GM20431 (cell line): Measurements from ENCODE around the gene CELSR2.
"Not testable (repeated sequence)": the region's sequence is repeated elsewhere in the genome, so short reads cannot be mapped to it uniquely, and the experiment has no call there.

ENCODE experiments used
- in situ Hi-C: fragments of 300-500 bp; cut with MseI, MboI; formaldehyde crosslinking; loops from one replicate; pipeline ENCODE4 v1.15.0; 2020; ENCODE audit warnings: low sequenced_read_pairs; ENCODE audit not compliant: unreplicated experiment

CELSR2 gene

DNA sequence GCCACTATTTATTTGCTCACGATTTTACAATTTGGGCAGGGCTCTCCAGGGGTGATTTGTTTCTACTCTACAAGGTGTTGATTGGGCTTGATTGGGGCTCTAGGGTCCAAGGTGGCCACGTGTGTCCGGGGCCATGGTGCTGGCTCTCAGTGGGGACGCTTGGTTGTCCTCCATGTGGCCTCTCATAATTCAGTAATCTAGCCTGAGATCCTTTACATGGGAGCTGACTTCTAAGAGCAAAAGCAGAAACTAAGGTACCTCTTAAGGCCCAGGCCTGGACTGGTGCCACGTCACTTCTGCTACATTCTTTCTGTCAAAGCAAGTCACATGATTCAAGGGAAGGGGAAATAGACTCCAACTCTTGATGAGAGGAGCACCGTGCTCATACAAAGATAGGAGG is 41.7 kb downstream of the CELSR2 start:
- in situ Hi-C loops, result no loop called here

DNA sequence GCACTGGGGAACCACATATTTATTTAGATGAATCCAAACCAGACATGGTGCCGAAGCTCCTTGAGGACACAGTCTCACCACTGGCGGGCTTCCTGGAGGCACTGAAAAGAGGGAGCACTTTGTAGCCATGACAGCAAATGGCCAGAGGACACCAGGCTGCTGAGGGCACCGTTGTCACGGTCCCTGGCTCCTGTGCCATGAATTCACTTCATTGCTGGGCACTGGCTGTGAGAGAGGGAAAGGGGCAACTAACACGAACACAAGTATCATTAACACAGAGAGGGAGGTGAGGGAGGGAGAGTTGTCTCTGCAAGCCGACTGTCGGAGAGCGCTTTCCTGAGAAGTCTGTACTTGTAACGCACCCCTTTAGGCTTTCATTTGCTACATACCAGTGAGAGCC is 43.0 kb downstream of the CELSR2 start:
- in situ Hi-C loops, result no loop called here

DNA sequence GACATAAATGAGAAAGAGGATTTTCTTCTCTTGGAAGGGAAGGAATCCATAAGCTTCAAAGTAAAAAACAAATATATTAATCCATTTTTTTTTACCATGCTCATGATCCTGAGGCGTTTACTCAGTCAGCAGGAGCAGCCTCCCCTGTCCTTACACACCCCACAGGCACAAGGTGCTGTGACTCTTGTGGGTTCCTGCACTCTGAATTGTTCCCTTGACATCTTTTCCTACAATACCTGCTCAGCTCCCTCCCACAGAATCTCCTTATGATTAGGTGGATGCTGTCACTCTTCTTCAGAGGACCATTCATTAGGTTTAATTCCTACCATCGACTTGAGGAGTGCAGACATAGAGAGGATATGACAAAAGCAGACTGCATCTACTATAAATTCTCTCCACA is 43.7 kb downstream of the CELSR2 start:
- in situ Hi-C loops, result no loop called here

DNA sequence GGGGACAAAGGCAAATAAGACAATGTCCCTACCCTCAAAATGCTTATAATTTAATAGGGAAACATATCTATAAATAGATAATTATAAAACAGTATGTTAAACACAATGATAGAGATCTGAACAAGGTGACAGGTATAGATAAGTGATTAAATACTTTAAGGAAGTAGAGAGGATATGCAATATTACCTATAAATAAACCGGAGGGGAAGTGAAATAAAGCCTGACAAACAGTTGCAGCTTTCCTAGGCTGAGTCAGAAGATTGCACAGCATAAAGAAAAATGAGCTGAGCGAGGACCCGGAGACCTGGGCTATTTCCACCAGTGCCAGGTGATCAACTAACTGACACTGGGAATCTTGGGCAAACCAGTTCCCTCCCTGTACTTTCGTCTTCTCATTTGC is 45.1 kb downstream of the CELSR2 start:
- in situ Hi-C loops, result no loop called here

DNA sequence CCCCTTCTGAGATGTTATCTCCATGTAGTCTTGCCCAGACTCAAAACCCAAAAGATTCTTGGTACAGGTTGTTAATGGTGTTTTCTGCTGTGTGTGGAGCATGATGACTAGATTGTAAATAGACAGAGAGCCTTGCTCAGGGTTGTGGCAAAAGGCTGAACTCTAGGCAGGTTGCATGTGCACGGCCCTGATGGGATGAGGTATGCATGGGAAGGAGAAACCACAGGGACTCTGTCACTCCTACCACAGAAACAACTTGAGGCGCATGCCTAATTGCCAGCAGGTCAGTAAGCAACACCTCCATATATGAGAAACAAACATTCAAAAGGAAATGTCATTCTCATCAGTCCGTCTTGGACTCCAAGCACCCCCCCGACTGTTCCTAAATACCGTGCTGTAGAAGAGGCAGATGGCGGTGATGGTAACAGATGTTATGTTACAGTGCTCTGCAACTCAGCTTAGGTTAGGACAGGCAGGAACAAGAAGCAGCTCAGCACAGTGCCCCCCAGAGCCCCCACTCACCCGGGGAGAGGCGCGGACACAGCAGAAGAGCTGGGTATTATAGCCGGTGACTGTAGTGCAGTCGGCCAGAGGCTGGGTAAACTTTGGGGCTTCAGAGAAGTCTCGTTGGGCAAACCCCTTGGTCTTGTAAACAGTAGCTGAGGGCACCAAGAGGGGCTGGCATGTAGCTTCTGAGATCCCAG is 46.5 kb downstream of the CELSR2 start:
- in situ Hi-C loops, result no loop called here

DNA sequence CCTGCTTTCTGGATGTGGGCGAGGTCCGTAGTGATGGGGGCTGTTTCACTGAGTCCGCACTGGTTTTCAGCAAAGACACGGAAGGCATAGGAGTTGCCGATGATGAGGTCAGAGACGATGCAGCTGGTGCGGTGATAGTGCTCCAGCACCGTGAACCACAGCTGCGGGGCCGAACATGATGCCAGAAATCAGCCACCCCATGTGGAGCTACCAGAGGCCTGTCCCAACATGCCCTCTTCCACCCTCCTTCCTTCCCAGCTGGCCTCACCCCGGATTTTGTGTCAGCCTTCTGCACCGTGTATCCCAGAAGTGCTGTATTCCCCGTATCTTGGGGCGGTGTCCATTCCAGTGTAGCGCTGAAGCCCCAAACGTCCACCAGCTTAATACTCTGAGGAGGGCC is 47.4 kb downstream of the CELSR2 start:
- in situ Hi-C loops, result no loop called here

DNA sequence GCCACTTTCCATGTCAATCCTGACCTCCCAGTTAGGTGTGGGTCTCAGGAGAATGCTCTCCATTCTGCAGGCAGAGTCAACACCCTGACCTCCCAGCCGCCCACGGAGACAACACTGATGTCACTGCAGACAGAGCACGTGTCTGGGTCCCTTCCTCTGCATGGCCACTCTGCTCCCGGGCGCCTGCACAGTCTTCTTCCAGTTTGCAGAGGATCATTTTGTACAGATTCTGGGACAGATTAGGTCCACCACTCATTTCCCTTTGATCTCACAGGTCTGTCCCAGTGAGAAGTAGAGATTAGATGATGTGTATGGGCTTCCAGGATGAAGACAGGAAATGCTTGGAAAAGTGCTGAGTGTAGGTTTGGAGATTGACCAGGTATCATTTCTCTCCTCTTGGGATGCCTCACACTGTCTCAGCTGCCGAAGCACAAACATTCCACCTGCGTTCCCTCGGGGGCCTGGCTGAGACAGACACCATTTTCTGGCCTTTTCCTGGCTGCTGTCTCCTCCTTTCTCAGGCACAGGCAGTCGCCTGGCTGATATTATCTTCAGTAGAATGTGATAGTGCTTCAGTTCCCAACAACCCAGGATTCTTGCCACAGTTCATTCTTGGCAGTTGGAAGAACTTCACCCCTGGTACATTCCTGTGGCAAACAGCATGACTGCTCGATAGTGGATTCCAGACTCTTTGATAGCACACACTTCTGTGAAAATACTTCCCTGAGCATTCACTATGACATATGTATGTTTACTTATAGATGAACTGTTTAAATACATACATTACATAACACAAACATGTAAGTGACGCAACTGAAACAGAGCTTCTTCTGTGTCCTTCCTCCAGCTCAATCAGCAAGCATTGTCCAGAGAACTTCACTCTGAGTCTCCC is 49.6 kb downstream of the CELSR2 start:
- in situ Hi-C loops, result no loop called here

DNA sequence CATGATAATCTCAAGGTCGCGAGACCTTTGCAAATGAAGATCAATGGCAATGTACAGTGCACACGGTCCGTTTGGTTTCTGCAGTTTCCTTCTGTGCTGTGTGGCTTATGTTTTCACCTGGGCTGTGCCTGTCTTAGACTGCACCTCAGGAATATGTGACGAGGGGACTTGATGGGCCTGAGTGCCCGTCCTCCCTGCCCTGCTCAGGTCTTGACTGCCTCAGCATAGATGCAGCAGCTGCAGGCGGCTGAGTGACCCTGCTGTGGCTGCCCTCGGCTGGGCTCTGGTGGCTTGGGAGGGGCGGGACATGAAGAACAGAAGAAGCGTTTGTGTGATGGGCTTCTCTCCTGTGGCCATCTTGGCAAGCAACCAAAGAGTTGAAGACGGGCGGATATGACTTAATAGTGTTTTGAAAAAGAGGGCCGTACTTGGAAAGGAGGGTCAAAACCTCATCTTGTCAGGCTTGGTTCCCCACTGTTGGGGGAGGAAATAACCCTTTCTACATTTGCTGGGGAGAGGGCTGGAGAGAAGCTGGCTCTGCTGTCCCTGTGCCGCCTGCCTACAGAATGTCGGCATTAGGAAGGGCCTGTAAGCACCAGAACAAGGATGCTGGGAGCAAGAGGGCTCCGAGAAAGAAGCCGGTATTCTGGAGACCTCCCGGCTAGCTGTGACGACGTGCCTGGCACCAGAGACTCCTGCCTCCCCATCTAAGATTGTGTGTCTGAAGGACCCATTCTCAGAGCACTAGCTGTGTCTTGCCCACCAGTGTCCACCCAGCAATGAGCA is 50.4 kb downstream of the CELSR2 start:
- in situ Hi-C loops, result no loop called here

DNA sequence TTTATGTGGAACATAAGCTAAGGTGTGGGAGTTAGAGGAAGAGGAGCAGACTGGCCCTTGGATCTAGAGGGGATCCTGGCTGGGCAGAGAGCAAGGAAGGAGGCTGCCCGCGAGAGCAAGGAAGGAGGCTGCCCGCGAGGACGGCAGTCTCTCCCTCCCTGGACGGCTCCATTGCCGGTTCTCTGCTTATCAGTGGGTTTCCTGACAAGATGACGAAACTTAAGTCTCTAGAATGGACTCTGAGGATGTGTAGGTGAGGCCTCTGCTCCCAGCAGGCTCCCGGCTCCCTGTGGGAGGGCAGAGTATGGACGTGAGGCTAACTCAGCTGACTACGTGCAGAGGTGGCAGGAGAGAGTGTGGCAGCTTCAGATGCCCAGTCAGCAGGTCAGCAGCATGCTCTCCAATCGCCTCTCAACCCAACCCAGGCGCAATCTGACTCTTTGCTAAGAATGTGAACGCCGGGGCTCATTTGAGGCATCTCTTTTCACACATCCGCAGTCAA is 51.4 kb downstream of the CELSR2 start:
- in situ Hi-C loops, result no loop called here

DNA sequence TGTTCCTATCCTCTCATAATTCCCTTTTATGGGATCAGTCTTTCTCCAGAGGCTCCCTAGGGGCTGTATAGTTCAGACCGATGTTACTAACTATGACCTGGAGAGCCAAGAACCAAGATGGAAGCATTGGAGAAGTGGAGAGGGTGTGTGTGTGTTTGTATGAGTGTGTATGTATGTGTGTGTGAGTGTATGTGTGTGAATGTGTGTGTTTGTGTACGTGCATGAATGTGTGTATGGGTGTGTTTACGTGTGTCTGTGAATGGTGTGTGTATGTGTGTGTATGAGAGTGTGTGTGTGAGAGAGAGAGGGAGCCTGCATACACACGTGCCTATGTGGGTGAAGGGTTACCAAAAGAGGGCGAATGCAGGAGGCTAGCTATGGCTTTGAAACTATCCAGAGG is 52.5 kb downstream of the CELSR2 start:
- in situ Hi-C loops, result no loop called here

DNA sequence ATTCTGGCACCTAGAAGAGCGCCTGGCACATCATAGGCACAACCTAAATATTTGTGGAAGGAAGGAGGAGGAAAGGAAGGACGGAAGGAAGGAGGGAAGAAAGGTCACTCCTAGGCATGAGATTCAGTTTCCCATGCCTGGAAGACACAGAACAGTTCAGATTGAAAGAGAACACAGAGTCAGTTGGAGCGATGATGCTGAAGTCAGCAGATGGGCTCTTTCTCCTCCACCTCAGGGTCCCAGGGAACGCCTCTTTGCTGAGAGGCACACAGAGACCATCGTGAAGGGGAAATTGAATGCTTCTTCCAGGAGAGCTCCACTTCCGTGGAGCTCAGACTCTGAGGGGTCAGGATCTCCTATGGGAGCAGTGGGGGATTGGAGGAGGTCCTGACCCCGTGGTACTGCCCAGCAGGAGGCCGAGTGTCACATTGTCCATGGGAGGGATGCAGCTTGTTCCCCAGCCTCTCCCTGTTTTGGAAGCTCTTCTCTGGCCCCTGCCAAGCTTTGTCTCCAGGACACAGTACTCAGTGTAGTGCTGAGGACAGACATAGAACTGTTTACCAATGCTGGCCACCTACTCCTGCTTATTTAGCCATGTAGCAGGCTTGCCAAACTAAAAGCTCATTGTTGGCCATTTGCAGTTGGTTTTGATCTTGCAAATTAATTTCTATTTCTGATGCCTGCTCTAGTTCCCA is 55.0 kb downstream of the CELSR2 start:
- in situ Hi-C loops, result no loop called here

DNA sequence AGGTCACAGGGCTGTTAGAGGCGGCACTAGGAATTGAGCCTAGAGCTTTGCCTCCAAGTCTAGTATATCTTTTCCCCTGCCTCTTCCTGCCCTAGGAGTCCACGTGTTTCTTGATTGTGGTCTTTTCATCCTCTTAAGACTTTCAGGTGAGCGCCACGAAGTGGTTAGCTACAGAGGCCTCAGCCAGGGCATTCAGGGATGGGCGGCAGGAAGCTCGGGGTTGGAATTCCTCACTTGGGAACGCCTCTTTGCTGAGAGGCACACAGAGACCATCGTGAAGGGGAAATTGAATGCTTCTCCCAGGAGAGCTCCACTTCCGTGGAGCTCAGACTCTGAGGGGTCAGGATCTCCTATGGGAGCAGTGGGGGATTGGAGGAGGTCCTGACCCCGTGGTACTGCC is 56.7 kb downstream of the CELSR2 start:
- in situ Hi-C loops, result not testable (repeated sequence)

DNA sequence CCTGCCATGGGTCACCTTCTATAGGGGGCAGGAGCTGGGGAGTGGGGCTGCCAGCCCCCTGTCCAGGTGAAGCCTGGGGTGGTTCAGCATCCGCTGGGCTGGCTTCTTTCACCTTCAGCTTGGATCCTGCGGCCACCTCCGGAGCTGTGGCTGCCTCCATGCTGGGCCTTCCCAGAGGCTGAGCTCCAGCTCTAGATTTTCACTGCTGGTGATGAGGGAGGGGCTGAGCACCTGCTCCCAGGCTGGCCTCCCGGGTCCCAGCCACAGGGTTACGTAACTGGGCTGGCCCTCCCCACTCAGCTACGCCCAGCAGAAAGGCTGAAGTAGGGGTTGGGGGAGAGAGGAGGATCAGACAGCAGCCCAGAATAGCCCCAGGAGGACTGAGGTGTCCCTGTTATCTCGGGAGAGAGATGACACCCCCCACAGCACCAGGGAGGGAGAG is 57.5 kb downstream of the CELSR2 start, which contains the start of gene MYBPHL:
TSS of gene MYBPHL (minus strand) at position 180 of the 442 bp plus-strand sequence. CDS start at position 160, 20 bp downstream.
- in situ Hi-C loops, result no loop called here

DNA sequence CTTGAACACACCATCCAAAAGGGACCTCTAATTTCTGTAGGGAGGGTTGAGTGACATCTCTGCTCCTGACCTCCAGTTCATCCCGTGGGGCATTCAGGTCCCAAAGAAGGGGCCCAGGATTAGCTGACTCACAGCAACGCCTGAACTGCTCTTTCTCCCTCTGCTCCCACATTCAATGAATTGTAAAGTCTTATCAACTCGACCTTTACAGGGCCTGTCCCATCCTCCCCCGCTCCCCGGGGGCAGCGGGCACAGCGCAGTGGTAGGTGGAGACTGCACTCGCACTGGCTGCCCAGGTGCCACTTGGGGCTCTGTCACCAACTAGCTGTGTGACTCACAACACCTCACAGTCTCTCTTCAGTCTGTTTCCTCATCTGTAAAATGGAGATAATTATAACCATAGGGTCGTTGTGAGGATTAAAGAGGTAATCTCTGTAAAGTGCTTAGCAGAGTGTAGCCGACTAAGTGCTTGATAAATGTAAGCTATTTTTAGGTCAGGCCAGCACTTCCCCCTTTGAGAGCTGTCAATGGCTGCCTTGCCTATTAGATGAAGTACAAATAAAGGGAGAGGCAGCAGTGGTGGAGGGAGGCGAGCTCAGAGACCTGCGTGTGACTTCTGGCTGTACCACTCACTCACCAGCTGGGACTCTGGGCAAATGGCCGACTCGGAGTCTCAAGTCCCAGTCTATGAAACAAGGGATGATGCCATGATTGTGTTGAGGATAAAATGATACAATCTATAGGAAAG is 58.1 kb downstream of the CELSR2 start:
- in situ Hi-C loops, result no loop called here

DNA sequence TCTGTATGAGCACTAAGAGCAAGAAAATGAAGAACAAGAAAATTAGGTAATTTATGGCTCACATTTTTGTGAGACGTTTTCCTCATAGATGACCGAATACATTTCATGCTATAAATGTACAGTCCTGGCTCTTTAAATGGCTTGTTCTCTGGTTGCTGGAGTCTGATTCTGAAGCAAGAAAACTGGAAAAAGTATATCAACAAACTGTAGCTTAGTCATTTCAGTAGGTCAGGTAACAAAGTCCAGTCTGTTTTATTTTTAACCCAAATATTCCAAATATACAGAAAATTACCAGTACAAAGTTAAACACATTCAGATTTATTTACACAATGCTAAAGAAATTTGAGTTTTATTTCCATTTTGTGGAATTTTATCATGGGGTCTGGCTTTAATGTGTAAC is 60.0 kb downstream of the CELSR2 start:
- in situ Hi-C loops, result no loop called here

DNA sequence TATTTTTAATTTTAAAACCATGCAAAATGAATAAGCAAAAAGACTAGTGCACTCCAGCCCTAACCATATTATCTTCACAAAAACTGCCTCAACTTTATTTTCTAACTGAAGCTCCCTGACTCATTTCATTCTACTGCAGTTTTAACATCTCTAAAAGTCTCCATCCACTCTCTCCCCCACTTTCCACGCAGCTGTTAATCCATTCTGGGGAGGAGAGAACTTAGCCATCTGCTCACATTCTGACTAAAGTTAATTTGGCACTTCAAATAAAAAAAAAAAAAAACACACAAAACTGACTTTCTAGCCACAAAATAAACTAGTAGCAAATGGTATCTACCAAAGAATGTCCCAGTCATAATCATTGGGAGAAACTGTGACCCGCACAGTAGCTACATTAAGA is 62.9 kb downstream of the CELSR2 start:
- in situ Hi-C loops, result no loop called here

DNA sequence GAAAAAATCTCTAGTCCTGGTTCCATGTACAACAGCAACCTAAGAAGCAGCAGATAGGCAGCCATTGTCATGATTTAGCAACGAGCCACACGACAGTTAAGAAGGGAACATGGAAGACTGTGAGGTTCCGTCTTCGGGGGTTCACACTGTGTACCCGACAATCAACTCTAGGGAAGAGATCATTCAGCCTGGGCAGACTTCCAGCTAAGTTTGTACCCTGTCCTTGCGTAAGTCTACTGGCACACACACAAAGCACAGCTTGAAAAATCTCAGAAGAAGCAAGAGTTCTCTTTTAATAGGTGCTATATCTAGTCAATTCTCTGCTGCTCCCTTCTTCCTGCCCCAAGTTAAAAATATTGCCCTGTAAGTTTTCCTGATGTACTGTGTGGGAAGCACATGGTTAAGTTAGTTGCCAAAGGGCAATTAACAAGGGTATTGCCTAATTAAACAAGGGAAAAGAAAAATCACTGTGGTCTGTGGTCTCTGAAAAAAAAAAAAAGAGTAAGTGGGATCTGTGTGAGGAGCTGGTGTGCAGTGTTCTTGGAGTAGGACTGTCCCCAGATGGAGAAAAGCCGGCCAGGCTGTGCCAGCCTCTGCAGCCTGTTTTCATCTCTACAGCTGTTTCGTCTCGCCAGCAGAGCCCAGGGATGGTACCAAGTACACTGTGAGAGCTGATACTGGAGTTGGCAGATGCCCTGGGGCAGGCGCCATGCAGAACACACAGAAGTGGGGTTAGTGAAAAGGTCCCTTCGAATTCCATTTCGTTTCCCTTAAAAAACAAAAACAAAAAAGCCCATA is 63.8 kb downstream of the CELSR2 start:
- in situ Hi-C loops, result no loop called here

DNA sequence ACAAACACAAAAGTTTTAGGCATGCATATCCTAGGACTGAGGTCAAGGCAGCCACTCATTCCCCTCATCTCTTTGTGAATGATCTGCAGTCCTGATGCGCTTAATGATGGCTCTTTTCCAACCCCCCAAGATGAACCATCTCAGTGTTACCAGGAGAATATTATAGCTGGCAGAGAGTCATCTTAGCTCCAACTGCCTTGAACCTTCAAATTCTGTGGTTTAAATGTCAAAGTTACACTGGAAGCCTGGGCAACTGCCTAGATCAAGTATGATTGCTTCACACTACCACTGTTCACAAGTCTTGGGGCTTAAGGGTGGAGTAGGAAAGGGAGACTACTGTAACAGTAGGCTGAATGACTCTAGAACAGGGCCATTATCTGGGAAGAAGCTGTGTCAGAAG is 65.5 kb downstream of the CELSR2 start:
- in situ Hi-C loops, result no loop called here
